K562 (cell line): ENCODE measurements around the gene PAK1IP1. TPM values are rescaled to one million over a fixed set of nuclear protein-coding genes. Genes with fewer than 3 reads are reported as not detected.

Experiments used
- CEBPG ChIP-seq, 3 experiments: fragments of 200-800 bp in 1 of 3; sonication (Bioruptor generic) in 1 of 3; sonication (generic) in 1 of 3; formaldehyde crosslinking in 1 of 3; IDR thresholded peaks in 2 of 3; conservative IDR thresholded peaks in 1 of 3; 2 replicates each; pipeline versions ENCODE4 v1.6.1 to v1.8.0; 2016 to 2022; ENCODE audit warnings: missing compliant biosample characterization in 2 of 3, missing genetic modification characterization in 2 of 3, mild to moderate bottlenecking in 1 of 3, missing genetic modification reagents in 1 of 3
- DDX20 ChIP-seq: fragments of 450-650 bp; IDR thresholded peaks from 2 replicates; pipeline ENCODE4 v1.6.1; 2016; ENCODE audit warnings: missing genetic modification characterization, low read depth, mild to moderate bottlenecking, missing compliant biosample characterization, moderate library complexity
- FOXJ3 ChIP-seq: sonication (generic); formaldehyde crosslinking; IDR thresholded peaks from 2 replicates; pipeline ENCODE4 v1.4.0; 2020; ENCODE audit warnings: mild to moderate bottlenecking, missing genetic modification reagents
- HNRNPLL ChIP-seq: fragments of 200-400 bp; formaldehyde crosslinking; IDR thresholded peaks from 2 replicates; pipeline ENCODE4 v1.6.1; 2017; ENCODE audit warnings: low read length, low read depth, mild to moderate bottlenecking; ENCODE audit not compliant: poor library complexity, severe bottlenecking
- KDM2B ChIP-seq: fragments of 250-450 bp; sonication (Bioruptor Pico); IDR thresholded peaks from 2 replicates; pipeline ENCODE4 v1.8.0; 2021; ENCODE audit warnings: mild to moderate bottlenecking, moderate library complexity
- NCOA1 ChIP-seq: fragments of 450-650 bp; IDR thresholded peaks from 2 replicates; pipeline ENCODE4 v1.6.1; 2016; ENCODE audit warnings: low read depth
- ZNF133 ChIP-seq: fragments of 250-450 bp; sonication (Bioruptor Pico); IDR thresholded peaks from 2 replicates; pipeline ENCODE4 v1.4.0; 2020; ENCODE audit warnings: mild to moderate bottlenecking
- ZNF311 ChIP-seq: fragments of 250-450 bp; sonication (Bioruptor Pico); IDR thresholded peaks from 2 replicates; pipeline ENCODE4 v1.4.0; 2020; ENCODE audit warnings: mild to moderate bottlenecking, moderate library complexity
- polyA plus RNA-seq, 8 experiments: library from polyadenylated mRNA; depleted of rRNA in 4 of 8; stranded (reverse) in 5 of 8; unstranded in 3 of 8; fragments of >200 nt; fragmentation: Nextera tagmentation in 2 of 8; fragmentation: Illumina TruSeq in 1 of 8; extraction: Ambion mirVana in 2 of 8; extraction: Trizol in 1 of 8; gene quantifications; 2 replicates each; pipeline versions ENCODE4 v1.2.1 to v1.2.3, GENCODE V29; 2011 to 2014; ENCODE audit warnings: inconsistent platforms in 1 of 8, missing spikeins in 1 of 8
- total RNA-seq, 7 experiments: library from RNA; depleted of rRNA in 6 of 7; stranded (reverse); fragments of >200 nt in 6 of 7; fragmentation: Illumina TruSeq in 2 of 7; extraction: Trizol in 2 of 7; gene quantifications; 2 replicates each; pipeline versions ENCODE4 v1.2.1 to v1.2.3, GENCODE V29; 2011 to 2021; ENCODE audit warnings: low replicate concordance in 1 of 7
- TF ChIP-seq, protein P1 (sequence below), 3 experiments: fragments of 200-800 bp in 1 of 3; sonication (Bioruptor generic) in 1 of 3; sonication (generic) in 1 of 3; formaldehyde crosslinking in 1 of 3; IDR thresholded peaks; 2 replicates each; pipeline versions ENCODE4 v1.6.1 to v1.8.0; 2016 to 2022; ENCODE audit warnings: mild to moderate bottlenecking in 2 of 3, missing compliant biosample characterization in 2 of 3, missing genetic modification characterization in 2 of 3, missing genetic modification reagents in 1 of 3
- TF ChIP-seq, protein P2 (sequence below): fragments of 450-650 bp; conservative IDR thresholded peaks from 2 replicates; pipeline ENCODE4 v1.6.1; 2016; ENCODE audit warnings: missing genetic modification characterization, low read depth, mild to moderate bottlenecking, control low read depth, missing compliant biosample characterization
- TF ChIP-seq, protein P3 (sequence below): fragments of 450-650 bp; IDR thresholded peaks from 2 replicates; pipeline ENCODE4 v1.6.1; 2016; ENCODE audit warnings: mild to moderate bottlenecking, moderate library complexity

The PAK1IP1 gene
- total and polyA plus RNA-seq, 9 of the 15 experiments (the other 6 are each of a cell fraction or from before 2014, with no cell fraction given) = 50.0 to 200 (median 87.0) TPM

DNA sequence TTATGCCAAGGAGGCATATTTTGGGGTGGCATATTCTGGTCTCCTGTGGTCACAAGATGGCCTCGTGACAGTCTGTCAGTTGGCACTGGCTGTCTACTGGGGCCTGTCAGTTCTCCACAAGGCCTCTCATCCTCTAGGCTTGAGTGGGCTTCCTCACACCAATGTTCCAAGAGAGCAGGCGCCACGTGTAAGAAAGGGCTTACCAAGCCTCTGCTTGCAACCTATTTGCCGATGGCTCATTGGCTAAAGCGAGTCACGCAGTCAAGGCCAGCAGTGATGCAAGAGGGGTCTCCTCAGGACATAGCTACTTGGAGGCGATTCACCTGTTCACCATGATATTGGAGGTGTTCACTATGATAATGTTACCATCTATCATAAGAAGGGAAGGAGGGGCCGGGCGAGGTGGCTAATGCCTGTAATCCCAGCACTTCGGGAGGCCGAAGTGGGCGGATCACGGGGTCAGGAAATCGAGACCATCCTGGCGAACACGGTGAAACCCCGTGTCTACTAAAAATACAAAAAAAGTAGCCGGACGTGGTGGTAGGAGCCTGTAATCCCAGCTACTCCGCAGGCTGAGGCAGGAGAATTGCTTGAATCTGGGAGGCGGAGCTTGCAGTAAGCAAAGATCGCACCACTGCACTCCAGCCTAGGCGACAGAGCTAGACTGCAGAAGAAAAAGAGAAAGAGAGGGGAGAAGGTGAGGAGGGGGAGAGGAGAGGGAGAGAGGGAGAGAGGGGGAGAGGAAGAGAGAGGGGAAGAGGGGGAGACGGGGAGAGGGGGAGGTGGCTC lies 35.7 kb upstream of the PAK1IP1 start (continued):
- no peak for TF ChIP-seq ZNF133 (CRISPR knock-in tag)
- no peak for TF ChIP-seq KDM2B (CRISPR knock-in tag)
- TF ChIP-seq FOXJ3 (CRISPR knock-in tag) = no peak
- TF ChIP-seq NCOA1 = no peak
- TF ChIP-seq, protein P1, sequence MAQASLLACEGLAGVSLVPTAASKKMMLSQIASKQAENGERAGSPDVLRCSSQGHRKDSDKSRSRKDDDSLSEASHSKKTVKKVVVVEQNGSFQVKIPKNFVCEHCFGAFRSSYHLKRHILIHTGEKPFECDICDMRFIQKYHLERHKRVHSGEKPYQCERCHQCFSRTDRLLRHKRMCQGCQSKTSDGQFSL (CRISPR knock-in tag; IDR thresholded peaks at IDR 0.05) = peak; percentile 48; the same call in 1 of the 2 replicates
- TF ChIP-seq, protein P1 (tag; IDR thresholded peaks at IDR 0.05) = no peak
- peak; percentile 47 for TF ChIP-seq HNRNPLL
- no peak for TF ChIP-seq DDX20
- TF ChIP-seq CEBPG (CRISPR knock-in tag; IDR thresholded peaks at IDR 0.05) = peak; percentile 46; the same call in 1 of the 2 replicates
- 0 out of 4 replicates have a peak, but pooled peaks of 1 of the 2 experiments have one; percentile 15 for TF ChIP-seq CEBPG (tag; conservative IDR thresholded peaks at IDR 0.05 in 1 of 2, IDR thresholded peaks at IDR 0.05 in 1 of 2)
- TF ChIP-seq, protein P2, sequence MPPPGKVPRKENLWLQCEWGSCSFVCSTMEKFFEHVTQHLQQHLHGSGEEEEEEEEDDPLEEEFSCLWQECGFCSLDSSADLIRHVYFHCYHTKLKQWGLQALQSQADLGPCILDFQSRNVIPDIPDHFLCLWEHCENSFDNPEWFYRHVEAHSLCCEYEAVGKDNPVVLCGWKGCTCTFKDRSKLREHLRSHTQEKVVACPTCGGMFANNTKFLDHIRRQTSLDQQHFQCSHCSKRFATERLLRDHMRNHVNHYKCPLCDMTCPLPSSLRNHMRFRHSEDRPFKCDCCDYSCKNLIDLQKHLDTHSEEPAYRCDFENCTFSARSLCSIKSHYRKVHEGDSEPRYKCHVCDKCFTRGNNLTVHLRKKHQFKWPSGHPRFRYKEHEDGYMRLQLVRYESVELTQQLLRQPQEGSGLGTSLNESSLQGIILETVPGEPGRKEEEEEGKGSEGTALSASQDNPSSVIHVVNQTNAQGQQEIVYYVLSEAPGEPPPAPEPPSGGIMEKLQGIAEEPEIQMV (tag) = no peak
- TF ChIP-seq ZNF311 = no peak
- TF ChIP-seq, protein P3, sequence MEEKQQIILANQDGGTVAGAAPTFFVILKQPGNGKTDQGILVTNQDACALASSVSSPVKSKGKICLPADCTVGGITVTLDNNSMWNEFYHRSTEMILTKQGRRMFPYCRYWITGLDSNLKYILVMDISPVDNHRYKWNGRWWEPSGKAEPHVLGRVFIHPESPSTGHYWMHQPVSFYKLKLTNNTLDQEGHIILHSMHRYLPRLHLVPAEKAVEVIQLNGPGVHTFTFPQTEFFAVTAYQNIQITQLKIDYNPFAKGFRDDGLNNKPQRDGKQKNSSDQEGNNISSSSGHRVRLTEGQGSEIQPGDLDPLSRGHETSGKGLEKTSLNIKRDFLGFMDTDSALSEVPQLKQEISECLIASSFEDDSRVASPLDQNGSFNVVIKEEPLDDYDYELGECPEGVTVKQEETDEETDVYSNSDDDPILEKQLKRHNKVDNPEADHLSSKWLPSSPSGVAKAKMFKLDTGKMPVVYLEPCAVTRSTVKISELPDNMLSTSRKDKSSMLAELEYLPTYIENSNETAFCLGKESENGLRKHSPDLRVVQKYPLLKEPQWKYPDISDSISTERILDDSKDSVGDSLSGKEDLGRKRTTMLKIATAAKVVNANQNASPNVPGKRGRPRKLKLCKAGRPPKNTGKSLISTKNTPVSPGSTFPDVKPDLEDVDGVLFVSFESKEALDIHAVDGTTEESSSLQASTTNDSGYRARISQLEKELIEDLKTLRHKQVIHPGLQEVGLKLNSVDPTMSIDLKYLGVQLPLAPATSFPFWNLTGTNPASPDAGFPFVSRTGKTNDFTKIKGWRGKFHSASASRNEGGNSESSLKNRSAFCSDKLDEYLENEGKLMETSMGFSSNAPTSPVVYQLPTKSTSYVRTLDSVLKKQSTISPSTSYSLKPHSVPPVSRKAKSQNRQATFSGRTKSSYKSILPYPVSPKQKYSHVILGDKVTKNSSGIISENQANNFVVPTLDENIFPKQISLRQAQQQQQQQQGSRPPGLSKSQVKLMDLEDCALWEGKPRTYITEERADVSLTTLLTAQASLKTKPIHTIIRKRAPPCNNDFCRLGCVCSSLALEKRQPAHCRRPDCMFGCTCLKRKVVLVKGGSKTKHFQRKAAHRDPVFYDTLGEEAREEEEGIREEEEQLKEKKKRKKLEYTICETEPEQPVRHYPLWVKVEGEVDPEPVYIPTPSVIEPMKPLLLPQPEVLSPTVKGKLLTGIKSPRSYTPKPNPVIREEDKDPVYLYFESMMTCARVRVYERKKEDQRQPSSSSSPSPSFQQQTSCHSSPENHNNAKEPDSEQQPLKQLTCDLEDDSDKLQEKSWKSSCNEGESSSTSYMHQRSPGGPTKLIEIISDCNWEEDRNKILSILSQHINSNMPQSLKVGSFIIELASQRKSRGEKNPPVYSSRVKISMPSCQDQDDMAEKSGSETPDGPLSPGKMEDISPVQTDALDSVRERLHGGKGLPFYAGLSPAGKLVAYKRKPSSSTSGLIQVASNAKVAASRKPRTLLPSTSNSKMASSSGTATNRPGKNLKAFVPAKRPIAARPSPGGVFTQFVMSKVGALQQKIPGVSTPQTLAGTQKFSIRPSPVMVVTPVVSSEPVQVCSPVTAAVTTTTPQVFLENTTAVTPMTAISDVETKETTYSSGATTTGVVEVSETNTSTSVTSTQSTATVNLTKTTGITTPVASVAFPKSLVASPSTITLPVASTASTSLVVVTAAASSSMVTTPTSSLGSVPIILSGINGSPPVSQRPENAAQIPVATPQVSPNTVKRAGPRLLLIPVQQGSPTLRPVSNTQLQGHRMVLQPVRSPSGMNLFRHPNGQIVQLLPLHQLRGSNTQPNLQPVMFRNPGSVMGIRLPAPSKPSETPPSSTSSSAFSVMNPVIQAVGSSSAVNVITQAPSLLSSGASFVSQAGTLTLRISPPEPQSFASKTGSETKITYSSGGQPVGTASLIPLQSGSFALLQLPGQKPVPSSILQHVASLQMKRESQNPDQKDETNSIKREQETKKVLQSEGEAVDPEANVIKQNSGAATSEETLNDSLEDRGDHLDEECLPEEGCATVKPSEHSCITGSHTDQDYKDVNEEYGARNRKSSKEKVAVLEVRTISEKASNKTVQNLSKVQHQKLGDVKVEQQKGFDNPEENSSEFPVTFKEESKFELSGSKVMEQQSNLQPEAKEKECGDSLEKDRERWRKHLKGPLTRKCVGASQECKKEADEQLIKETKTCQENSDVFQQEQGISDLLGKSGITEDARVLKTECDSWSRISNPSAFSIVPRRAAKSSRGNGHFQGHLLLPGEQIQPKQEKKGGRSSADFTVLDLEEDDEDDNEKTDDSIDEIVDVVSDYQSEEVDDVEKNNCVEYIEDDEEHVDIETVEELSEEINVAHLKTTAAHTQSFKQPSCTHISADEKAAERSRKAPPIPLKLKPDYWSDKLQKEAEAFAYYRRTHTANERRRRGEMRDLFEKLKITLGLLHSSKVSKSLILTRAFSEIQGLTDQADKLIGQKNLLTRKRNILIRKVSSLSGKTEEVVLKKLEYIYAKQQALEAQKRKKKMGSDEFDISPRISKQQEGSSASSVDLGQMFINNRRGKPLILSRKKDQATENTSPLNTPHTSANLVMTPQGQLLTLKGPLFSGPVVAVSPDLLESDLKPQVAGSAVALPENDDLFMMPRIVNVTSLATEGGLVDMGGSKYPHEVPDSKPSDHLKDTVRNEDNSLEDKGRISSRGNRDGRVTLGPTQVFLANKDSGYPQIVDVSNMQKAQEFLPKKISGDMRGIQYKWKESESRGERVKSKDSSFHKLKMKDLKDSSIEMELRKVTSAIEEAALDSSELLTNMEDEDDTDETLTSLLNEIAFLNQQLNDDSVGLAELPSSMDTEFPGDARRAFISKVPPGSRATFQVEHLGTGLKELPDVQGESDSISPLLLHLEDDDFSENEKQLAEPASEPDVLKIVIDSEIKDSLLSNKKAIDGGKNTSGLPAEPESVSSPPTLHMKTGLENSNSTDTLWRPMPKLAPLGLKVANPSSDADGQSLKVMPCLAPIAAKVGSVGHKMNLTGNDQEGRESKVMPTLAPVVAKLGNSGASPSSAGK = peak; percentile 26; the same call in 1 of the 2 replicates
